Measurements from ENCODE around the gene DOP1B.

Gene DOP1B

GRCh38 chr21:36203603-36203889 lies 46.9 kb downstream of the DOP1B start:
- Histone ChIP-seq H4K20me1 (ENCODE audit: low read depth, low read length) (no peaks in the 10 kb centered on the region), H3F3A (ENCODE audit: insufficient read depth) (no peaks in the 10 kb centered on the region), H3K9me3 (ENCODE audit: insufficient read depth, low read length) (no peaks in the 10 kb centered on the region), H2AFZ (ENCODE audit: low read depth, low read length, severe bottlenecking) (no peak overlapping the region), H3K4me3 (ENCODE audit: insufficient read depth, low read length, poor library complexity, severe bottlenecking) (no peak overlapping the region), H3K79me2 (ENCODE audit: insufficient read depth, low read length) (no peaks in the 10 kb centered on the region), H3K36me3 (ENCODE audit: low read length) (no peaks in the 10 kb centered on the region), H3K4me2 (ENCODE audit: low read depth, low read length, poor library complexity, severe bottlenecking) (no peak overlapping the region), H3K9me2 (replicated peaks; ENCODE audit: insufficient read depth, low read length) (no peaks in the 10 kb centered on the region), H3K27me3 (ENCODE audit: low read length) (no peaks in the 10 kb centered on the region), H3K27ac (ENCODE audit: low read depth, low read length) (no peak overlapping the region), H3K9ac (ENCODE audit: low read length) (no peak overlapping the region)
- TF ChIP-seq EZH2phosphoT487 (conservative IDR thresholded peaks at IDR 0.05; ENCODE audit: low read length) (no peak), CTCF (IDR thresholded peaks at IDR 0.05; ENCODE audit: insufficient read depth, low read length, poor library complexity, severe bottlenecking) (no peak)

GRCh38 chr21:36204980-36205379 lies 48.4 kb downstream of the DOP1B start:
- Histone ChIP-seq H3K4me2 (ENCODE audit: low read depth, low read length, poor library complexity, severe bottlenecking) (no peak overlapping the region), H2AFZ (ENCODE audit: low read depth, low read length, severe bottlenecking) (no peak overlapping the region), H3K79me2 (ENCODE audit: insufficient read depth, low read length) (no peaks in the 10 kb centered on the region), H3F3A (ENCODE audit: insufficient read depth) (no peaks in the 10 kb centered on the region), H3K27ac (ENCODE audit: low read depth, low read length) (no peak overlapping the region), H4K20me1 (ENCODE audit: low read depth, low read length) (no peaks in the 10 kb centered on the region), H3K9ac (ENCODE audit: low read length) (no peak overlapping the region), H3K9me3 (ENCODE audit: insufficient read depth, low read length) (no peaks in the 10 kb centered on the region), H3K36me3 (ENCODE audit: low read length) (no peaks in the 10 kb centered on the region), H3K4me3 (ENCODE audit: insufficient read depth, low read length, poor library complexity, severe bottlenecking) (no peak overlapping the region), H3K9me2 (replicated peaks; ENCODE audit: insufficient read depth, low read length) (no peaks in the 10 kb centered on the region), H3K27me3 (ENCODE audit: low read length) (no peaks in the 10 kb centered on the region)
- TF ChIP-seq EZH2phosphoT487 (conservative IDR thresholded peaks at IDR 0.05; ENCODE audit: low read length) (no peak), CTCF (IDR thresholded peaks at IDR 0.05; ENCODE audit: insufficient read depth, low read length, poor library complexity, severe bottlenecking) (no peak)

- no peaks in the 10 kb centered on the region for H3K79me2 ChIP-seq (ENCODE audit: insufficient read depth, low read length)
- H4K20me1 ChIP-seq (ENCODE audit: low read depth, low read length), result no peaks in the 10 kb centered on the region
- no peak overlapping the region for H3K4me3 ChIP-seq (ENCODE audit: insufficient read depth, low read length, poor library complexity, severe bottlenecking)
- H3K9ac ChIP-seq (ENCODE audit: low read length), result no peak overlapping the region
- no peaks in the 10 kb centered on the region for H3K27me3 ChIP-seq (ENCODE audit: low read length)
- H2AFZ ChIP-seq (ENCODE audit: low read depth, low read length, severe bottlenecking), result no peak overlapping the region
- H3K9me3 ChIP-seq (ENCODE audit: insufficient read depth, low read length), result no peaks in the 10 kb centered on the region
- H3F3A ChIP-seq (ENCODE audit: insufficient read depth), result no peaks in the 10 kb centered on the region
- no peak overlapping the region for H3K4me2 ChIP-seq (ENCODE audit: low read depth, low read length, poor library complexity, severe bottlenecking)
- TF ChIP-seq CTCF (IDR thresholded peaks at IDR 0.05; ENCODE audit: insufficient read depth, low read length, poor library complexity, severe bottlenecking) (no peak), EZH2phosphoT487 (conservative IDR thresholded peaks at IDR 0.05; ENCODE audit: low read length) (no peak)
- H3K36me3 ChIP-seq (ENCODE audit: low read length), result no peaks in the 10 kb centered on the region
- H3K9me2 ChIP-seq (replicated peaks; ENCODE audit: insufficient read depth, low read length), result no peaks in the 10 kb centered on the region
- no peak overlapping the region for H3K27ac ChIP-seq (ENCODE audit: low read depth, low read length)
These were observed 49.3 kb downstream of the DOP1B start for GRCh38 chr21:36205962-36206361.

Data from SU-DHL-6 (cell line).